ENCODE data around the gene ECT2.
A peak's percentile ranks its signal among the peaks of the same experiment; 100 is the strongest.
"Not testable (repeated sequence)": the region's sequence is repeated elsewhere in the genome, so short reads cannot be mapped to it uniquely, and the experiment has no call there.

Gene ECT2

DNA sequence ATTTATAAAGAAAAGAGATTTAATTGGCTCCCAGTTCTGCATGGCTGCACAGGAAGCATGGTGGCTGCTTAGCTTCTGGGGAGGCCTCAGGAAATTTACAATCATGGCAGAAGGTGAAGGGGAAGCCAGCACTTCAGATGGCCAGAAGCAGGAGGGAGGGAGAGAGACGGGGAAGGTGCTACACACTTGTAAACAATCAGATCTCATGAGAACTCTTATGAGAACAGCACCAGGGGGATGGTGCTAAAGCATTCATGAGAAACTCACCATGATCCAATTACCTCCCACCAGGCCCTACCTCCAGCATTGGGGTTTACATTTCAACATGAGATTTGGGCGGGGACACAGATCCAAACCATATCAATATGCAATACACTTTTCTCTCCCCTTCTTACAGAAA, 73.7 kb downstream of the ECT2 start:
- DNase-seq (ENCODE audit: low spot score) = no peak
- TF ChIP-seq, protein P1, sequence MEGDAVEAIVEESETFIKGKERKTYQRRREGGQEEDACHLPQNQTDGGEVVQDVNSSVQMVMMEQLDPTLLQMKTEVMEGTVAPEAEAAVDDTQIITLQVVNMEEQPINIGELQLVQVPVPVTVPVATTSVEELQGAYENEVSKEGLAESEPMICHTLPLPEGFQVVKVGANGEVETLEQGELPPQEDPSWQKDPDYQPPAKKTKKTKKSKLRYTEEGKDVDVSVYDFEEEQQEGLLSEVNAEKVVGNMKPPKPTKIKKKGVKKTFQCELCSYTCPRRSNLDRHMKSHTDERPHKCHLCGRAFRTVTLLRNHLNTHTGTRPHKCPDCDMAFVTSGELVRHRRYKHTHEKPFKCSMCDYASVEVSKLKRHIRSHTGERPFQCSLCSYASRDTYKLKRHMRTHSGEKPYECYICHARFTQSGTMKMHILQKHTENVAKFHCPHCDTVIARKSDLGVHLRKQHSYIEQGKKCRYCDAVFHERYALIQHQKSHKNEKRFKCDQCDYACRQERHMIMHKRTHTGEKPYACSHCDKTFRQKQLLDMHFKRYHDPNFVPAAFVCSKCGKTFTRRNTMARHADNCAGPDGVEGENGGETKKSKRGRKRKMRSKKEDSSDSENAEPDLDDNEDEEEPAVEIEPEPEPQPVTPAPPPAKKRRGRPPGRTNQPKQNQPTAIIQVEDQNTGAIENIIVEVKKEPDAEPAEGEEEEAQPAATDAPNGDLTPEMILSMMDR (IDR thresholded peaks at IDR 0.05; ENCODE audit: extremely low read depth, missing control alignments) = no peak

DNA sequence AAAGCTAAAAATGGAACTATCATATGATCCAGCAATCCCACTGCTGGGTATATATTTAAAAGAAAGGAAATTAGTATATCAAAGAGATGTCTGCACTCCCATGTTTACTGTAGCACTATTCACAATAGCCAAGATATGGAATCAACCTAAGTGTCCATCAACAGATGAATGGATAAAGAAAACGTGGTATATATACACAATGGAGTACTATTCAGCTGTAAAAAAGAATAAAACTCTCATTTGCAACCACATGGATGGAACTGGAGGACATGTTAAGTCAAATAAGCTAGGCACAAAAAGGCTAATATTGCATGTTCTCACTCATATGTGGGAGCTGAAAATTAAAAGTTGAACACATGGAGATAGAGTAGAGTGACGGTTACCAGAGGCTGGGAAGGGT, 76.7 kb downstream of the ECT2 start:
- not testable (repeated sequence) for DNase-seq (ENCODE audit: low spot score)

DNA sequence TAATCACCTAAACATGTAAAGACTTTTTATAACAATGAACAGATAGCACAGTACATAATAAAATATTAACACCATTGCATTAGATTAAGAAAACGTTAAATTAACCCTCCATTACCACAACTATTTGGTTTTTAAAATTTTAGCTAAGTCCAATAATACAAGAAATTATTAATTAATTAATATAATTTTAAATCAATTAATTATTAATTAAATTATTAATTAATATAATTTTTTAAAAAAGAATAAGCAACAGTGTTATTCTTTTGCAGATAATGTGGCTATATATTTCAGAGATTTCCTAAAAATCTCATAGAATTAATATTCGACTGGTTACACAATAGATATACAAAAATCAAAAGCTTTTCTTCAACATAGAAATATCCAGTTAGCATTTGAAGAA, 82.5 kb downstream of the ECT2 start:
- TF ChIP-seq, protein P1 (IDR thresholded peaks at IDR 0.05; ENCODE audit: extremely low read depth, missing control alignments) = no peak
- DNase-seq (ENCODE audit: low spot score) = no peak

DNA sequence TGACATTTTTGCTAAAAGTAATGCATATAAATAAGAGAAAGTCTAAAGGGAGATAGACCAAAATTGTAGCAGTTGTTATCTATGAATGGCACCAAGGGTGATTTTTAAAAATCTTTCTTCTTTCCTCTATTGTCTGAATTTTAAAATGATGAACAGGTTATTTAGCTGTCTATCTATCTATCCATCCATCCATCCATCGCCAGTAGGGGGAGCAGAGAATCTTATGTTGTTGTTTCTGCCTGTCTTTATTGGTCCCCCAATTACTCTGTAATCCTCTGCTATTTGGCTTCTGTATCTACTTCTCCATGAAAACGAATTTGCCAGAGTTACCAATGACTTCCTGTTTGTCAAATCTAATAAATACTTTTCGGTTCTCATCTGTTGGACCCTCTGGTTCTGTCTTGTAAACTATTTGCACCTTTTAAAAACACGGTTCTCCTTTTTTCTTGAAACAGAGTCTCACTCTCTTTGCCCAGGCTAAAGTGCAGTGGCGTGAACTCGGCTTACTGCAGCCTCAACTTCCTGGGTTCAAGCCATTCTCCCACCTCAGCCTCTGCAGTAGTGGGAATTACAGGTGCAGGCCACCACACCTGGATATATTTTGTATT, 86.0 kb downstream of the ECT2 start:
- TF ChIP-seq, protein P1 (IDR thresholded peaks at IDR 0.05; ENCODE audit: extremely low read depth, missing control alignments) = peak; percentile 41
- no peak for DNase-seq (ENCODE audit: low spot score)

DNA sequence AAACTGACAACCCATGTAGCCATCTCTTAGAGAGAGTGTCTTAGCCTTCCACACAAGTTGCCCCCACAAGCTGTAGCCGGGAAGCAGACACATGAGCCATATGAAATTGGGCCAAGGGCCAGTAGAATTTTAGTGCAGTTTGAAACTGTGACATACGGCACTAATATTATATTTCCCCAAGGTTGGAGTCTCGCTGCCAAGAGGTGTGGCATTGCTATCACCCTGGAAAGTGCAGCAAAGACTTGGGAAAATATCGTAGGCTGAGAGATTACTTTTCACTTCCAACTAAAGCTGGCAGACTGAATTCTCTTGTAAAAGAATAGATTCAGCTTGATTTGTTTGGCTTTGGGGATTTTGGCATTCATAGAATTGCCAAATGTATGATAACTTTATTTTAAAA, 89.2 kb downstream of the ECT2 start:
- DNase-seq (ENCODE audit: low spot score) = no peak
- TF ChIP-seq, protein P1 (IDR thresholded peaks at IDR 0.05; ENCODE audit: extremely low read depth, missing control alignments) = no peak

DNA sequence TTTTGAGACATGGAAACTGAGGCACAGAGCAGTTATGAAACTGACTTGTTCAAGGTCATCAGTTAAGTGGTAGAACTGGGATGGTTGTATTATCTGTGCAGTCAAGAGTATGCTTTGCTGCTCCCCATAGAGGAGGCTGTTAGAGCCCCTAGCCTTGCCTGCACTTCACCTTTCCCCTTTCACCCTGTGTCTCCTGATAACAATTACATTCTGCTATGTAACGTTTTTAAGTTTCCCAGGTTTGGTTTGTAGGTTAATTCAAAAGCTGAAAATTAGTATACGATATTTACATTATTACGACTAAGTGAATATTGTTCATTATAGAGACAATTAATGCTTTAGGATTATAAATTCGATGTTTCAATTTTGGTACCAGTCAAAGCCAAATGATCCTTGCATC, 89.9 kb downstream of the ECT2 start:
- DNase-seq (ENCODE audit: low spot score) = no peak
- TF ChIP-seq, protein P1 (IDR thresholded peaks at IDR 0.05; ENCODE audit: extremely low read depth, missing control alignments) = no peak

DNA sequence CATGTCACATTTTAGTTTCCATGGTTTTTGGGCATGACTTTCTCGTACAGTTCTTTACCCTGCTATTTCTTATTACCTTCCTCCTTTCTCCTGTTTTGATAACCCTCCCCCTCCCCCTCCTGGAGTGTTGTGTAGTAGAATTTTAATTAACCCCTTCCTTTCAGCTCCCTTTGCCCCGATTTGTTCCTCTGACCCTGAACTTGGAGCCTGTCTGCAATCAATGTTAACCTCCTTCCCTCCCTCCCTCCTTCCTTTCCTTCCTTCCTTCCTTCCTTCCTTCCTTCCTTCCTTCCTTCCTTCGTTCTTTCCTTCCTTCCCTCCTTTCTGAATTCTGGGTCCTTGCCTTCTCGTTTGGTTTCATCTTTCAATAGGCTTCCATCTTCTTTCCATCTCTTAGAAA, 90.4 kb downstream of the ECT2 start:
- no peak for DNase-seq (ENCODE audit: low spot score)
- TF ChIP-seq, protein P1 (IDR thresholded peaks at IDR 0.05; ENCODE audit: extremely low read depth, missing control alignments) = no peak

DNA sequence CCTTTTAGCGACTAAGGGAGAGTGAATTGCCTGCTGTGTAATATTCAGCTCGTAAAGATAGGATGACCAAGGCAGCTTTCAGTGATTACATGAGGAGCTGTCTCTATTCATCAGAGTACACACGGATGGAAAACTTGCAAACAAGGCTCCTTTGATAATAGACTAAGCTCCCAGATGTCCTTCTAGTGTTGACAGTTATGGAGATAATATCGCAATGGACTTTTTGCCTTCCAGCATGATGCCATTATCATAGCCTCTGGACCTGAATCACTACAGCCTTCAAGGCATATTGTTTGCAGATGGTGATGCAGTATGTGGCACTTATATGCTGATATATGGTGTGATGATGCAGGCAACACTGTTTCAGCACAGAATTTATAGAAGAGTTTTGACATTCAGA, 93.9 kb downstream of the ECT2 start:
- TF ChIP-seq, protein P1 (IDR thresholded peaks at IDR 0.05; ENCODE audit: extremely low read depth, missing control alignments) = no peak
- no peak for DNase-seq (ENCODE audit: low spot score)
